HEK293T (cell line): ENCODE results near the gene PPP1R15A.
"Not testable (repeated sequence)": the region's sequence is repeated elsewhere in the genome, so short reads cannot be mapped to it uniquely, and the experiment has no call there.

Experiments
- CTCF ChIA-PET: fragments of 350-600 bp; formaldehyde crosslinking; extraction: SDS; loops from one replicate; lab custom pipeline; 2021; ENCODE audit warnings: antibody characterized with exemption, inconsistent platforms; lab: Yijun Ruan, JAX
- POLR2A ChIA-PET: fragments of 350-600 bp; formaldehyde crosslinking; extraction: SDS; loops from one replicate; lab custom pipeline; 2020; ENCODE audit warnings: antibody characterized with exemption, inconsistent platforms; lab: Yijun Ruan, JAX
- DNase-seq: peaks from one replicate; pipeline ENCODE4 v3.0.0; 2012; ENCODE audit warnings: mixed read lengths; ENCODE audit errors: extremely low spot score
- ARNT ChIP-seq: fragments of 450-650 bp; IDR thresholded peaks from 2 replicates; pipeline ENCODE4 v1.6.1; 2017; ENCODE audit warnings: mild to moderate bottlenecking
- BHLHE40 ChIP-seq: fragments of 450-650 bp; IDR thresholded peaks from 2 replicates; pipeline ENCODE4 v1.6.1; 2016; ENCODE audit warnings: mild to moderate bottlenecking, moderate library complexity, borderline replicate concordance
- CTBP1 ChIP-seq: fragments of 450-650 bp; IDR thresholded peaks from 2 replicates; pipeline ENCODE4 v1.6.1; 2016; ENCODE audit warnings: borderline replicate concordance
- ELF4 ChIP-seq: fragments of 450-650 bp; IDR thresholded peaks from 2 replicates; pipeline ENCODE4 v1.6.1; 2017; ENCODE audit warnings: antibody characterized with exemption
- FOXA1 ChIP-seq: fragments of 450-650 bp; IDR thresholded peaks from 2 replicates; pipeline ENCODE4 v1.6.1; 2016; ENCODE audit warnings: mild to moderate bottlenecking
- FOXK2 ChIP-seq: fragments of 450-650 bp; IDR thresholded peaks from 2 replicates; pipeline ENCODE4 v1.6.1; 2016; ENCODE audit warnings: mild to moderate bottlenecking
- FOXM1 ChIP-seq: fragments of 450-650 bp; IDR thresholded peaks from 2 replicates; pipeline ENCODE4 v1.6.1; 2017; ENCODE audit warnings: mild to moderate bottlenecking, borderline replicate concordance
- HDGF ChIP-seq: fragments of 450-650 bp; IDR thresholded peaks from 2 replicates; pipeline ENCODE4 v1.6.1; 2017; ENCODE audit warnings: antibody characterized with exemption, borderline replicate concordance
- L3MBTL2 ChIP-seq: fragments of 450-650 bp; conservative IDR thresholded peaks from 2 replicates; pipeline ENCODE4 v1.6.1; 2016; ENCODE audit warnings: mild to moderate bottlenecking
- LEF1 ChIP-seq: fragments of 450-650 bp; IDR thresholded peaks from 2 replicates; pipeline ENCODE4 v1.6.1; 2017; ENCODE audit warnings: mild to moderate bottlenecking, borderline replicate concordance
- NFRKB ChIP-seq: fragments of 450-650 bp; IDR thresholded peaks from 2 replicates; pipeline ENCODE4 v1.6.1; 2016; ENCODE audit warnings: mild to moderate bottlenecking, moderate library complexity
- PKNOX1 ChIP-seq: fragments of 450-650 bp; IDR thresholded peaks from 2 replicates; pipeline ENCODE4 v1.6.1; 2016
- SP1 ChIP-seq: fragments of 450-650 bp; IDR thresholded peaks from 2 replicates; pipeline ENCODE4 v1.6.1; 2017
- SUZ12 ChIP-seq: fragments of 450-650 bp; IDR thresholded peaks from 2 replicates; pipeline ENCODE4 v1.6.1; 2016; ENCODE audit warnings: mild to moderate bottlenecking
- TARDBP ChIP-seq: fragments of 450-650 bp; IDR thresholded peaks from 2 replicates; pipeline ENCODE4 v1.6.1; 2016
- ZNF384 ChIP-seq: fragments of 450-650 bp; IDR thresholded peaks from 2 replicates; pipeline ENCODE4 v1.6.1; 2016

PPP1R15A gene

GRCh38 chr19:48877855-48878195 is 5.6 kb downstream of the PPP1R15A start:
- CTCF ChIA-PET = no interaction called here
- TF ChIP-seq FOXA1 = no peak
- TF ChIP-seq FOXK2 = no peak
- no peak for TF ChIP-seq L3MBTL2
- TF ChIP-seq SP1 = no peak
- TF ChIP-seq BHLHE40 = no peak
- TF ChIP-seq ARNT = no peak
- TF ChIP-seq ELF4 = no peak
- TF ChIP-seq CTBP1 = no peak
- POLR2A ChIA-PET = interaction anchor here (1.2 kb wide), 1 partner anchor 35 kb away, joined by 3 read pairs; no protein-coding TSS in a partner anchor

GRCh38 chr19:48878196-48879024 is 6.2 kb downstream of the PPP1R15A start:
- no peak for DNase-seq
- TF ChIP-seq SP1 (no peak), FOXA1 (no peak), CTBP1 (no peak), L3MBTL2 (no peak), LEF1 (no peak), FOXK2 (no peak), SUZ12 (no peak), TARDBP (no peak)
- ChIA-PET CTCF (no interaction called here), POLR2A (interaction anchor here (0.8 to 1.2 kb wide), 2 partner anchors 36 to 86 kb away, joined by 3 read pairs; no protein-coding TSS in a partner anchor)

More at GRCh38 chr19:48877855-48878195, 5.6 kb downstream of the PPP1R15A start:
- no peak for DNase-seq

GRCh38 chr19:48879025-48879637 is 6.9 kb downstream of the PPP1R15A start:
- ChIA-PET POLR2A (interaction anchor here (0.6 to 0.8 kb wide), 2 partner anchors 72 to 85 kb away, joined by 3 read pairs; no protein-coding TSS in a partner anchor), CTCF (no interaction called here)
- TF ChIP-seq CTBP1 (no peak), NFRKB (no peak), FOXA1 (no peak), L3MBTL2 (no peak), FOXK2 (no peak), HDGF (no peak)
- no peak for DNase-seq

GRCh38 chr19:48879696-48880095 is 7.5 kb downstream of the PPP1R15A start:
- POLR2A ChIA-PET = interaction anchor here (0.6 to 0.8 kb wide), 2 partner anchors 71 to 84 kb away, joined by 3 read pairs; no protein-coding TSS in a partner anchor
- not testable (repeated sequence) for DNase-seq
- CTCF ChIA-PET = interaction anchor here (0.5 kb wide), 1 partner anchor 27 kb away, joined by 5 read pairs; no protein-coding TSS in a partner anchor

- TF ChIP-seq BHLHE40 (no peak), ELF4 (0 out of 2 replicates have a peak, but pooled peaks have one; percentile 27), L3MBTL2 (peak; percentile 55)
- ChIA-PET POLR2A (interaction anchor here (1.7 kb wide), 1 partner anchor 10 kb away, joined by 8 read pairs; the partner anchor contains the start of gene PPP1R15A), CTCF (no interaction called here)
- DNase-seq = peak; percentile 61
Measured at GRCh38 chr19:48881741-48882657, 9.8 kb downstream of the PPP1R15A start.

- TF ChIP-seq LEF1 (no peak), FOXM1 (no peak), NFRKB (no peak), ELF4 (no peak), FOXA1 (no peak), L3MBTL2 (no peak), SP1 (no peak), BHLHE40 (no peak), FOXK2 (no peak), ZNF384 (no peak), TARDBP (no peak), SUZ12 (no peak), PKNOX1 (no peak), HDGF (no peak), CTBP1 (no peak), ARNT (no peak)
- DNase-seq = no peak
- CTCF ChIA-PET = interaction anchor here (0.6 kb wide), 1 partner anchor 37 kb away, joined by 3 read pairs; no protein-coding TSS in a partner anchor
- POLR2A ChIA-PET = interaction anchor here (1.4 kb wide), 1 partner anchor 12 kb away, joined by 4 read pairs; the partner anchor contains the start of gene PPP1R15A
Measured at GRCh38 chr19:48883726-48884125, 11.5 kb downstream of the PPP1R15A start.
